ENCODE measurements around the gene DNM1.

Gene DNM1

DNA sequence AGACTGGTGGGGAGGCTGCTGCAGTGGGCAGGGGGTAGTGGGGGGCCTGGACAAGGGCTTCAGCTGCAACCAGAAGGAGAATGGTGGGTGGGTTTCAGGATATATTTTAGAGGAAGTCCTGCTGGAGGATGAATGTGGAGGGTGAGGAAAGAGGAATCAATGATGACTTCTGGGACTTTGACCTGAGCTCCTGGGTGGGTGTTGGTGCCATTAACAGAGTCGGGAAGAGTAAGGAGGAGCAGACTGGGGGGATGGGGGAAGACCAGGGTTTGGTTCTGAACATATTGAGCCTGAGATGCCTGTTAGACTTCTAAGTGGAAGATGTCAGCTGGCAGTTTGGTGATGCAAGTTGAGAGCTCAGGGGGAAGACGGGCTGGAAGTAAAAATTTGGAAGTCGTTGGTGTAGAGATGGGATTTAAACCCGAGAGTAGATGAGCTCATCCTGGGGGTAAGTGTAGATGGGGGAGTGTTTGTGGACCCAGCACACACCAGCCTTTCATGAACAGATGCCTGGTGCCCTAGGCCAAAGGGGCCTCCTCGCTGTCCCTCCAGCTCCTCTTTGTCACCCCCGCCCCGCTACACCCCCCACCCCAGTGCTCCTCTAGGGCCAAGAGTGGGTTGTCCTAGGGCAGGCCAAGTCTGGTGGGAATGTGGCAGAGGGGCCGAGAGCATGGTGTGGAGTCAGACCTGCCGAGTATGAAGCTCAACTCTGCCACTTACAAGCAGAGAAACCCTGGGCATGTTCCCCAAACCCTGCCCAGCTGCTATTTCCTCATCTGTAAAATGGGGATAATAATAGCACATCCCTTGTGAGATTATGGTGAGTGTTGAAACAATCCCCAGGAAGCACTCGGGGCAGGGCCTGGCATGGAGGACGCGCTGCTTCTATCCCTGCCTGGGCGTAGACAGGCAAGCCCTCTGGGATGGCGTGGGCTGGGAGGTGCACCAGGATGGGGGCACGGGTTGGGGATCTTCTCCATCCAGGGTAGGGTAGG is 4.0 kb downstream of the DNM1 start:
- no peaks in the 10 kb centered on the region; the same call in 1 of the 2 replicates for H4K20me1 ChIP-seq (ENCODE audit: insufficient read depth, low read length)
- H3K9me3 ChIP-seq (ENCODE audit: insufficient read depth, low read length, severe bottlenecking) = no peaks in the 10 kb centered on the region
- peaks cover 4% of the 10 kb centered on the region for H3K27me3 ChIP-seq (ENCODE audit: insufficient read depth, low read length, poor library complexity)
- H3K4me1 ChIP-seq (ENCODE audit: insufficient read depth, low read length) = peaks cover 22% of the 10 kb centered on the region
- DNase-seq = no peak
- TF ChIP-seq, protein P1, sequence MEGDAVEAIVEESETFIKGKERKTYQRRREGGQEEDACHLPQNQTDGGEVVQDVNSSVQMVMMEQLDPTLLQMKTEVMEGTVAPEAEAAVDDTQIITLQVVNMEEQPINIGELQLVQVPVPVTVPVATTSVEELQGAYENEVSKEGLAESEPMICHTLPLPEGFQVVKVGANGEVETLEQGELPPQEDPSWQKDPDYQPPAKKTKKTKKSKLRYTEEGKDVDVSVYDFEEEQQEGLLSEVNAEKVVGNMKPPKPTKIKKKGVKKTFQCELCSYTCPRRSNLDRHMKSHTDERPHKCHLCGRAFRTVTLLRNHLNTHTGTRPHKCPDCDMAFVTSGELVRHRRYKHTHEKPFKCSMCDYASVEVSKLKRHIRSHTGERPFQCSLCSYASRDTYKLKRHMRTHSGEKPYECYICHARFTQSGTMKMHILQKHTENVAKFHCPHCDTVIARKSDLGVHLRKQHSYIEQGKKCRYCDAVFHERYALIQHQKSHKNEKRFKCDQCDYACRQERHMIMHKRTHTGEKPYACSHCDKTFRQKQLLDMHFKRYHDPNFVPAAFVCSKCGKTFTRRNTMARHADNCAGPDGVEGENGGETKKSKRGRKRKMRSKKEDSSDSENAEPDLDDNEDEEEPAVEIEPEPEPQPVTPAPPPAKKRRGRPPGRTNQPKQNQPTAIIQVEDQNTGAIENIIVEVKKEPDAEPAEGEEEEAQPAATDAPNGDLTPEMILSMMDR (IDR thresholded peaks at IDR 0.05; ENCODE audit: borderline replicate concordance, extremely low read depth, low read length, poor library complexity, severe bottlenecking) = no peak
- no peak overlapping the region for H2AFZ ChIP-seq (ENCODE audit: low read depth, low read length)
- H3K27ac ChIP-seq (ENCODE audit: low read length) = no peak overlapping the region
- H3K4me2 ChIP-seq (ENCODE audit: insufficient read depth, low read length) = no peak overlapping the region
- H3K36me3 ChIP-seq (ENCODE audit: insufficient read depth, low read length) = no peaks in the 10 kb centered on the region
- no peaks in the 10 kb centered on the region for H3K79me2 ChIP-seq (ENCODE audit: insufficient read depth, low read length)
- H3K4me3 ChIP-seq (ENCODE audit: low read depth in 1 of 2, low read length in 2 of 2) = no peak overlapping the region
- H3K9ac ChIP-seq (ENCODE audit: low read depth, low read length) = no peak overlapping the region
- ATAC-seq (ENCODE audit: insufficient read depth, low read depth) = no peak

DNA sequence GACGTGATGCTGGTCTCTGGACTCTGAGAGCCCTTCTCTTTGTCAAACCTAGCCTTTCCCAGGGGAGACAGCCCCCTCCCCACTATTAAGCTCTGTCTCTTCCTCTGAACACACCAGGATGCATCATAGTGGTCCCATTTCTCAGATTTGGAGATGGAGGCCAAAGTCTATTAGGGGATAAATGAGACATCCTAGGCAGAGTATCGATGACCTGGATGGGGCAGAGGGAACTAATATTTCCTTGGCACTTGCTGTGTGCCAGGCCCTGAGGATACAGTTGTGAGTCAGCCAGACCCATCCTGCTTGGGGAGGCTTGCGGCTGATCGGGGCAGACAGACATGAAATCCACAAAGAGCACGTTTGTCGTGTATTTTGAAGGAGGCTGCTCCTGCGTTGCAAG is 5.2 kb downstream of the DNM1 start:
- peaks cover 13% of the 10 kb centered on the region for H3K4me1 ChIP-seq (ENCODE audit: insufficient read depth, low read length)
- ATAC-seq (ENCODE audit: insufficient read depth, low read depth) = no peak

DNA sequence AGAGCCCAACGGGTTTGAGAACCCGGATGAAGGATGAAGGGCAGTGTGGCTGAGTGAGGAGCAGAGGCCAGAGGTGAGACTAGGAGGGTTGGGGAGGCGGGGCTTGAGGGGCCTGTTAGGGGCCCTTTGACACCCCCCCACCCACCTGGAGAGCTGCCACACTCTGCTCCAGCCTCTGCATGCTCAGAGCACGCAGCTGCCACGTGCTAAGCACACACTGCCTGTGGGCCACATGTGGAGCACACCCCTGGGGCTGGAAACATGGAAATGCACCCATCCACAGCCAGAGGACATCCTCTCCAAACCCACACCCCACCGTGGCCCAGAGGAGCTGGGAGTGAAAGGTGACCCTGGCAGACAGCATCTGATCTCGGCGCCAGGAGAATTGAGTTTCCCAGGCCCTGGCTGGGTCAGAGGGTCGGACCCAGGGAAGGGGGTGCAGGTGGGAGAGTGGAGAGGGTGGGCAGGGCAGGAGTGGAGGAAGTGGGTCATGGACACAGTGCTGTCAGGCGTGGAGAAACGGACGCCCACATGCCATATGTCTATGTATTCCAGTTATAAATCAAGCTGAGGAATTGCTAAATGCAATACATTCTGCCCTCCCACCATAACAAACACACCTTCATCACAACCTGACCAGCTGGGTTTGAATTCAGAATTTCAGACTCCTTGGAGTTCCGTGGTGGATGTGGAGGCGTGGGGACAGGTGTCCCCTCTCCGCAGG is 5.9 kb downstream of the DNM1 start:
- H3K4me1 ChIP-seq (ENCODE audit: insufficient read depth, low read length) = peaks cover 9% of the 10 kb centered on the region

More for the DNA sequence above, 5.2 kb downstream of the DNM1 start:
- no peak overlapping the region for H2AFZ ChIP-seq (ENCODE audit: low read depth, low read length)
- no peaks in the 10 kb centered on the region for H3K36me3 ChIP-seq (ENCODE audit: insufficient read depth, low read length)
- H3K27me3 ChIP-seq (ENCODE audit: insufficient read depth, low read length, poor library complexity) = peaks cover 4% of the 10 kb centered on the region
- H4K20me1 ChIP-seq (ENCODE audit: insufficient read depth, low read length) = no peaks in the 10 kb centered on the region; the same call in 1 of the 2 replicates
- DNase-seq = no peak
- H3K4me3 ChIP-seq (ENCODE audit: low read depth in 1 of 2, low read length in 2 of 2) = no peak overlapping the region
- no peak overlapping the region for H3K27ac ChIP-seq (ENCODE audit: low read length)
- H3K79me2 ChIP-seq (ENCODE audit: insufficient read depth, low read length) = no peaks in the 10 kb centered on the region
- no peaks in the 10 kb centered on the region for H3K9me3 ChIP-seq (ENCODE audit: insufficient read depth, low read length, severe bottlenecking)
- no peak overlapping the region for H3K9ac ChIP-seq (ENCODE audit: low read depth, low read length)
- TF ChIP-seq, protein P1 (IDR thresholded peaks at IDR 0.05; ENCODE audit: borderline replicate concordance, extremely low read depth, low read length, poor library complexity, severe bottlenecking) = no peak
- TF ChIP-seq EZH2 (IDR thresholded peaks at IDR 0.05; ENCODE audit: borderline replicate concordance, low read depth, low read length, severe bottlenecking) = no peak
- no peak overlapping the region for H3K4me2 ChIP-seq (ENCODE audit: insufficient read depth, low read length)

More for the DNA sequence above, 5.9 kb downstream of the DNM1 start:
- Histone ChIP-seq H3K79me2 (ENCODE audit: insufficient read depth, low read length) (no peaks in the 10 kb centered on the region), H4K20me1 (ENCODE audit: insufficient read depth, low read length) (no peaks in the 10 kb centered on the region; the same call in 1 of the 2 replicates), H3K9me3 (ENCODE audit: insufficient read depth, low read length, severe bottlenecking) (no peaks in the 10 kb centered on the region), H3K36me3 (ENCODE audit: insufficient read depth, low read length) (no peaks in the 10 kb centered on the region), H3K27me3 (ENCODE audit: insufficient read depth, low read length, poor library complexity) (peaks cover 2% of the 10 kb centered on the region), H2AFZ (ENCODE audit: low read depth, low read length) (no peak overlapping the region), H3K4me2 (ENCODE audit: insufficient read depth, low read length) (no peak overlapping the region), H3K9ac (ENCODE audit: low read depth, low read length) (no peak overlapping the region), H3K27ac (ENCODE audit: low read length) (no peak overlapping the region), H3K4me3 (ENCODE audit: low read depth in 1 of 2, low read length in 2 of 2) (no peak overlapping the region)
- ATAC-seq (ENCODE audit: insufficient read depth, low read depth) = no peak
- no peak for TF ChIP-seq EZH2 (IDR thresholded peaks at IDR 0.05; ENCODE audit: borderline replicate concordance, low read depth, low read length, severe bottlenecking)
- TF ChIP-seq, protein P1 (IDR thresholded peaks at IDR 0.05; ENCODE audit: borderline replicate concordance, extremely low read depth, low read length, poor library complexity, severe bottlenecking) = no peak
- DNase-seq = no peak

All from DND-41 (cell line).